ENCODE results near the gene CREB1. TPM values are rescaled to one million over a fixed set of nuclear protein-coding genes. Genes with fewer than 3 reads are reported as not detected.

Gene CREB1
- total and polyA plus RNA-seq, 9 of the 15 experiments (the other 6 are each of a cell fraction or from before 2014, with no cell fraction given): 8.9 to 51.3 (median 19.5) TPM

DNA sequence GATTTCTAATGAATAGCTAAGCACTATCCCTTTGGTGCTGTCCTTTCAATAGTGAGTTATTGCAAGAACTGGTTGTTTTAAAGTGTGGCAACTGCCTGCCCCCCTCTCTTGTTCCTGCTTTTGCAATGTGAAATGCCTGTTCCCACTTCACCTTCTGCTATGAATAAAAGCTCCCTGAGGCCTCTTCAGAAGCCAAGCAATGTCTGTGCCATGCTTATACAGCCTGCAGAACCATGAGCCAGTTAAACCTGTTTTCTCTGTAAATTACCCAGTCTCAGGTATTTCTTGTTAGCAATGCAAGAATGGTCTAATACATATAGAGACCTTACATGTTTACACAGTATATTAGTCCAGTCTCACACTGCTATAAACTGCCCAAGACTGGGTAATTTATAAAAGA is 110.4 kb downstream of the CREB1 start:
- no peaks in the 10 kb centered on the region for H3K79me2 ChIP-seq (ENCODE audit: control insufficient read depth, insufficient read depth, low read length)
- intact Hi-C loops (cut with micrococcal nuclease): no loop called here
- H3K4me3 ChIP-seq: no peak overlapping the region
- TF ChIP-seq TAL1 (IDR thresholded peaks at IDR 0.05): no peak
- TF ChIP-seq ZNF589 (CRISPR knock-in tag; IDR thresholded peaks at IDR 0.05; ENCODE audit: low read depth): no peak
- no peak for TF ChIP-seq CTBP1 (IDR thresholded peaks at IDR 0.05; ENCODE audit: borderline replicate concordance)
- TF ChIP-seq HLTF (IDR thresholded peaks at IDR 0.05): no peak
- TF ChIP-seq MXI1 (IDR thresholded peaks at IDR 0.05; ENCODE audit: low read depth, low read length): no peak
- TF ChIP-seq, protein P1, sequence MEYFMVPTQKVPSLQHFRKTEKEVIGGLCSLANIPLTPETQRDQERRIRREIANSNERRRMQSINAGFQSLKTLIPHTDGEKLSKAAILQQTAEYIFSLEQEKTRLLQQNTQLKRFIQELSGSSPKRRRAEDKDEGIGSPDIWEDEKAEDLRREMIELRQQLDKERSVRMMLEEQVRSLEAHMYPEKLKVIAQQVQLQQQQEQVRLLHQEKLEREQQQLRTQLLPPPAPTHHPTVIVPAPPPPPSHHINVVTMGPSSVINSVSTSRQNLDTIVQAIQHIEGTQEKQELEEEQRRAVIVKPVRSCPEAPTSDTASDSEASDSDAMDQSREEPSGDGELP (CRISPR knock-in tag; IDR thresholded peaks at IDR 0.05; ENCODE audit: borderline replicate concordance): no peak
- no peak for TF ChIP-seq RB1 (IDR thresholded peaks at IDR 0.05; ENCODE audit: low read depth)
- no peak for TF ChIP-seq GATAD2B (IDR thresholded peaks at IDR 0.05; ENCODE audit: borderline replicate concordance)
- TF ChIP-seq KLF16 (IDR thresholded peaks at IDR 0.05): no peak
- TF ChIP-seq PPARD (CRISPR knock-in tag; IDR thresholded peaks at IDR 0.05): no peak
- TF ChIP-seq ESRRB (CRISPR knock-in tag; IDR thresholded peaks at IDR 0.05; ENCODE audit: borderline replicate concordance): no peak
- TF ChIP-seq CHD4 (IDR thresholded peaks at IDR 0.05; ENCODE audit: insufficient read depth, insufficient replicate concordance, low read depth, low read length, poor library complexity, severe bottlenecking): no peak
- TF ChIP-seq MBD1 (CRISPR knock-in tag; IDR thresholded peaks at IDR 0.05): no peak
- no peak overlapping the region for H2AFZ ChIP-seq (ENCODE audit: low read depth, low read length)
- no peaks in the 10 kb centered on the region for H3K9me3 ChIP-seq (replicated peaks; ENCODE audit: control insufficient read depth, insufficient read depth, low read depth, low read length)
- no peak overlapping the region for H3K4me2 ChIP-seq (ENCODE audit: insufficient read depth, low read length)
- no TSS peak for BruUV-seq (replicated peaks)
- DNase-seq (ENCODE audit: extremely low read depth in 1 of 4, low spot score in 3 of 4): no peak
- H3K9me1 ChIP-seq (ENCODE audit: control insufficient read depth, insufficient read depth, low read length): no peaks in the 10 kb centered on the region
- H3K9ac ChIP-seq (ENCODE audit: insufficient read depth in 1 of 2, low read depth in 2 of 2, low read length in 2 of 2): no peak overlapping the region
- H4K20me1 ChIP-seq (replicated peaks; ENCODE audit: control insufficient read depth, insufficient read depth, low read length): no peaks in the 10 kb centered on the region
- ChIA-PET CTCF (ENCODE audit: low intra/inter-chr PET ratio) (no interaction called here), POLR2A (no interaction called here)
- in situ Hi-C loops (cut with MboI): no loop called here
- H3K27me3 ChIP-seq (ENCODE audit: control insufficient read depth in 2 of 2, insufficient read depth in 2 of 2, low read length in 2 of 2): no peaks in the 10 kb centered on the region
- no peaks in the 10 kb centered on the region for H3K36me3 ChIP-seq (ENCODE audit: control insufficient read depth, insufficient read depth, low read length)
- no peak for ATAC-seq
- peaks cover 0 to 3% of the 10 kb centered on the region in 2 experiments; a peak in 1 of 5 replicates for H3K4me1 ChIP-seq (replicated peaks in 1 of 2; ENCODE audit: control insufficient read depth in 2 of 2, insufficient read depth in 2 of 2, low read length in 2 of 2)
- no peak overlapping the region for H3K27ac ChIP-seq (ENCODE audit: extremely low read depth, low read depth, low read length)
- FAIRE-seq: no peak

All from K562 (cell line).